ENCODE results near the gene TBC1D22A.

The TBC1D22A gene

DNA sequence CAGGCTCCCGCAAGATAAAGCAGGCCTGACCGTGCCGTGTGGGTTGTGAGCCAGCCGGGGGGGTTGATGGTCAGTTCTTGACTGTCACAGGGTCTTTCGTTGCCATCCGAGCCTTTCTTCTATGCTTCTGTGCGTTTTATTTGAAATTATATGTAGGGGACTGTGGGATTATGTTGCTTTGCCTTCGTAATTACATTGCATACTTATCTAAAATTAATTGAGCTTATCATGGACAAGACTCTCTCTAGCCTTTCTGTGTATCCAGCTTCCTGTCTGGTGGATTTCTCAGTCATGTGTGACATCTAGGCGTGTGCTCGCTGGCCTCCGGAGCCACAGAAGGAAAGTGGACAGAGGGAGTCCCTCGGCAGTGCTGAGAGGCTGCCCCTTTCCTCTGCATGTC, 93.2 kb downstream of the TBC1D22A start:
- TF ChIP-seq, protein P1, sequence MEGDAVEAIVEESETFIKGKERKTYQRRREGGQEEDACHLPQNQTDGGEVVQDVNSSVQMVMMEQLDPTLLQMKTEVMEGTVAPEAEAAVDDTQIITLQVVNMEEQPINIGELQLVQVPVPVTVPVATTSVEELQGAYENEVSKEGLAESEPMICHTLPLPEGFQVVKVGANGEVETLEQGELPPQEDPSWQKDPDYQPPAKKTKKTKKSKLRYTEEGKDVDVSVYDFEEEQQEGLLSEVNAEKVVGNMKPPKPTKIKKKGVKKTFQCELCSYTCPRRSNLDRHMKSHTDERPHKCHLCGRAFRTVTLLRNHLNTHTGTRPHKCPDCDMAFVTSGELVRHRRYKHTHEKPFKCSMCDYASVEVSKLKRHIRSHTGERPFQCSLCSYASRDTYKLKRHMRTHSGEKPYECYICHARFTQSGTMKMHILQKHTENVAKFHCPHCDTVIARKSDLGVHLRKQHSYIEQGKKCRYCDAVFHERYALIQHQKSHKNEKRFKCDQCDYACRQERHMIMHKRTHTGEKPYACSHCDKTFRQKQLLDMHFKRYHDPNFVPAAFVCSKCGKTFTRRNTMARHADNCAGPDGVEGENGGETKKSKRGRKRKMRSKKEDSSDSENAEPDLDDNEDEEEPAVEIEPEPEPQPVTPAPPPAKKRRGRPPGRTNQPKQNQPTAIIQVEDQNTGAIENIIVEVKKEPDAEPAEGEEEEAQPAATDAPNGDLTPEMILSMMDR (IDR thresholded peaks at IDR 0.05; ENCODE audit: control insufficient read depth, extremely low read depth, insufficient read depth) = no peak
- DNase-seq (ENCODE audit: low read depth) = no peak
- H3K4me3 ChIP-seq (ENCODE audit: low read depth, low read length) = no peak overlapping the region

DNA sequence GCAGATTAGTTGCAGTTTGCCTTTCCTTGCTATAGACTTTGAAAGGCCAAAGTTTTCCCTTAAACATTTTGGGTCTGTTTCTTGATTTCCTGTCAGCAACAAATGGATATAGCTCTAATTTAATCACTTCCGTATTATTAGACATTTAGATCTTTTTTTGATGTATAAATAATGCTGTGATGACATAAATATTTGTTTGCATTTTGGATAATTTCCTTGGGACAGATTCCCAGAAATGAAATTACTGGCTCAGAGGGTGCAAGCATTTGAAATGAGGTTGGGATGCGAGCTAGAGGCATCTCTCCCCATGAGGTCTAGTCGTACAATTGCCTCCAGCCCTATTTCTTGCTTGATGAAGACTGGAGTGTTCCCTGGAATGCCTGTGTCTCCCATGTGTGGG, 94.2 kb downstream of the TBC1D22A start:
- no peak overlapping the region for H3K4me3 ChIP-seq (ENCODE audit: low read depth, low read length)
- no peak for DNase-seq (ENCODE audit: low read depth)
- TF ChIP-seq, protein P1 (IDR thresholded peaks at IDR 0.05; ENCODE audit: control insufficient read depth, extremely low read depth, insufficient read depth) = no peak

DNA sequence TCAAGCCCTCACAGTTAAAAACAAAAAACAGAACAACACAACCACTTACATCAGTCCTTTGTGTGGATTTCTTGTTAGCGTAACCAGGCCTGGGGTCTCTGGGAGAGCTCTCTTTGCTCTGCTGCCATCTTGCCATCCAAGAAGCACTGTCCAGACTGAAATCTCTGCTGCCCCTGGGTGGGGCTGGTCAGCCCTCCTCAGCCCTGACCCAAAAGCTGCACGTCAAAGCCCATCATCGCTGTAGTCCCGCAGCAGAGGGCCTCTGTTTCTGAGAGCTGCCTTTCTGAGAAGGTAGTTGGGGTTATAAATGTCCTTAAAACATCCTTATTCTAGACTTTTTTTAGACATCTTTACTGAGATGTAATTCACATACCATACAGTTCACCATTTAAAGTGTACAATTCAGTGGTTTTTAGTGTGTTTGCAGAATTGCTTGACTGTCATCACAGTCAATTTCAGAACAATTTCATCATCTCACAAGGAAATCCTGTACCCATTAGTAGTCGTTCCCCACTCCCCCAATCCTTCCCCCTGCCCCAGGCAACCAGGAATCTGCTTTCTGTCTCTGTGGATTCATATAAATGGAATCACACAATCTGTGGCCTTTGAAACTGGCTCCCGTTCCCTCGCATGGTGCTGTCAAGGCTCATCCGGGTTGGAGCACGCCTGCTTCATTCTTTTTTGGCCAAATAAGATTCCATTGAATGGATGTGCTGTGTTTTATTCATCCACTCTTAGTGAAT, 94.9 kb downstream of the TBC1D22A start:
- TF ChIP-seq, protein P1 (IDR thresholded peaks at IDR 0.05; ENCODE audit: control insufficient read depth, extremely low read depth, insufficient read depth) = no peak
- no peak for DNase-seq (ENCODE audit: low read depth)
- no peak overlapping the region for H3K4me3 ChIP-seq (ENCODE audit: low read depth, low read length)

DNA sequence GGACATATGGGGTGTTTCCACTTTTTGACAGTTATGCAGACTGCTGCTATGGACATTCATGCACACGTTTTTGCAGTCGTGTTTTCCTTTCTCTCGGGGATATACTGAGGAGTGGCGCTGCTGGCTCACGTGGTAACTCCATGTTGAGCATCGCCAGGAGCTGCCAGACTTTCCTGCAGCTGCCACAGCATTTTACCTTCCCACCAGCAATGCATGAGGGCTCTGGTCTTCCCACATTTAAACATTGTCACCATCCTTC, 95.4 kb downstream of the TBC1D22A start:
- no peak overlapping the region for H3K4me3 ChIP-seq (ENCODE audit: low read depth, low read length)
- no peak for DNase-seq (ENCODE audit: low read depth)
- TF ChIP-seq, protein P1 (IDR thresholded peaks at IDR 0.05; ENCODE audit: control insufficient read depth, extremely low read depth, insufficient read depth) = no peak

DNA sequence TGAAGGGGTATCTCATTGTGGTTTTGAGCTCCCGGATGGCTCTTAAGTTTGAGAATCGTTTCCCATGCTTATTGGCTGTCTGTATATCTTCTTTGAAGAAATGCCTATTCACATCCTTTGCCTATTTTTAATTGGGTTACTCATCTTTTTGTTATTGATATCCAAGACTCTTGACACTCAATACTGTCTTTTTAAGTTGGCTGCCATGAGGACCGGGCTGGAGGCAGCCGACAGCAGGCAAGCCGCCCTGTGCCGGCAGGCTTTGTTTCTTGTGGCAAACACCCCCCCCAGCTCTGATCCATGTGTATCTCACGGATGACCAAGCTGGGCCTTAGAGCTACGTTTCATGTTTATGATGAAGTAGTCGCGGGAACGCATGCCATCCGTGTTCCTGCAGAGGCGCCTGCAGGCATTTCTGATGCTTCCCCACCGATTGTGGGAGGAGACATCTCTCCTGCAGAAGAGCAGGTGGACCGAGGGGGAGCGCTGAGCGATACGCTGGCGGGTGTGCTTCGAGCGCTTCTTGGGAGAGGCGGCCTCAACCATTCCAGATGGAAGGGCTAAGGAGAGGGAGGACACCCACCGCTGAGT, 95.8 kb downstream of the TBC1D22A start:
- TF ChIP-seq, protein P1 (IDR thresholded peaks at IDR 0.05; ENCODE audit: control insufficient read depth, extremely low read depth, insufficient read depth) = no peak
- H3K4me3 ChIP-seq (ENCODE audit: low read depth, low read length) = no peak overlapping the region
- no peak for DNase-seq (ENCODE audit: low read depth)

DNA sequence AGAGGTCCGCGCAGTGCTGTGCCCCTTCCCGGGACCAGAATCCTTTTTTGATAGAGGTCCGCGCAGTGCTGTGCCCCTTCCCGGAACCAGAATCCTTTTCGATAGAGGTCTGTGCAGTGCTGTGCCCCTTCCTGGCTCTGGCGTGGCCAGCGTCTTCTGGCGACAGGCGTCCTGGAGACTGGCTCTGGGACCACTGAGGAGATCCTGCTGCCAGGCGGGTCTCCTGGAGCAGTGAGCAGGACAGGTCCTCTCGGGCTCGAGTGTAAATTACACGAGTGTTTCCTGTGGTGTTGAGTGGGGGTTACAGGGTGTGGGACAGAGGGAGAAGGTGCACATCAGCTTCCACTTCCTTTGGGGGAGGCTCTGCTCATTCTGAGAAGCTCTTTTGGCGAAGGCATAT, 98.1 kb downstream of the TBC1D22A start:
- TF ChIP-seq, protein P1 (IDR thresholded peaks at IDR 0.05; ENCODE audit: control insufficient read depth, extremely low read depth, insufficient read depth) = no peak

More for the DNA sequence above, 98.1 kb downstream of the TBC1D22A start:
- H3K4me3 ChIP-seq (ENCODE audit: low read depth, low read length) = no peak overlapping the region
- no peak for DNase-seq (ENCODE audit: low read depth)
